ENCODE data around the gene NUBPL.

NUBPL gene

GRCh38 chr14:31590206-31590605 lies 29.0 kb downstream of the NUBPL start:
- no peak for DNase-seq (ENCODE audit: extremely low read depth, insufficient read length)
- Histone ChIP-seq H3K4me3 (replicated peaks; ENCODE audit: low read depth, low read length) (no peak overlapping the region), H3K27me3 (replicated peaks; ENCODE audit: control insufficient read depth, insufficient read depth, low read length) (no peaks in the 10 kb centered on the region), H3K36me3 (ENCODE audit: control insufficient read depth, insufficient read depth, low read length) (no peaks in the 10 kb centered on the region)
- no peak for TF ChIP-seq CTCF (IDR thresholded peaks at IDR 0.05; ENCODE audit: insufficient read depth, low read length, poor library complexity, severe bottlenecking)

DNA sequence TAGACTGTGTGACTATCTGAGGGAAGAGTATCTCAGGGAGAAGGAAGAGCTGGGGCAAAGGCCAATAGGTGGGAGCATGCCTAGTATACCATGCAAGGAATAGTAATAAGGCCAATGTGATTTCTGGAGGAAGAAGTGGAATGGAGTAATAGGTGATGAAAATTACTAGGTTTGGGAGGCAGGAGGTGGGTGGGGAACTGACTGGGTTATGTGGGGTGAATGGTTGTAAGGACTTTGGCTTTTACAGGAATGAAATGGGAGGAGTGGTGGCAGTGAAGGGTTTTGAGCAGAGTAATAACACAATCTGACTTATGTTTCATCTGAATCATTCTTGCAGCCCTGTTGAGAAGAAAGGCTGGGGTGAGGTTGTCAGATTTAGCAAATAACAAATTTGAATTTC lies 30.9 kb downstream of the NUBPL start:
- no peaks in the 10 kb centered on the region for H3K36me3 ChIP-seq (ENCODE audit: control insufficient read depth, insufficient read depth, low read length)
- no peak overlapping the region for H3K4me3 ChIP-seq (replicated peaks; ENCODE audit: low read depth, low read length)
- H3K27me3 ChIP-seq (replicated peaks; ENCODE audit: control insufficient read depth, insufficient read depth, low read length), result no peaks in the 10 kb centered on the region
- no peak for TF ChIP-seq CTCF (IDR thresholded peaks at IDR 0.05; ENCODE audit: insufficient read depth, low read length, poor library complexity, severe bottlenecking)
- no peak for DNase-seq (ENCODE audit: extremely low read depth, insufficient read length)

DNA sequence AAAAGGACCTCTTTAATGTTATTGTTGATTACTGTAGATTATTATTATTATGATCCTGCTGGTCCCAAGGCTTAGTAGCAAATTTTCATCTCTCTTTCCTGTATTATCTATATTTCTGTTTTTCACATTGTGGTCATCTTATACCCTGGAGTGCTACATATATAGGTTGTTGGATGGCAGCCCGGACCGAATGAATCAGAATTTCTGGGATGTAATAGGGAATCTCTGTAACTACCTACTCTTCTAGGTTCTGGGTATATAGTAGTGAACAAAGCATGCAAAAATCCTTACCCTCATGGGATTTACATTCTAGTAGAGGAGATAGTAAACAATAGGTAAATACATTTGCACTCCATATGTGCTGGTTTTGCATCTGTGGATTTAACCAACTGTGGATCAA lies 31.4 kb downstream of the NUBPL start:
- no peak for DNase-seq (ENCODE audit: extremely low read depth, insufficient read length)
- no peaks in the 10 kb centered on the region for H3K36me3 ChIP-seq (ENCODE audit: control insufficient read depth, insufficient read depth, low read length)
- H3K27me3 ChIP-seq (replicated peaks; ENCODE audit: control insufficient read depth, insufficient read depth, low read length), result no peaks in the 10 kb centered on the region
- no peak for TF ChIP-seq CTCF (IDR thresholded peaks at IDR 0.05; ENCODE audit: insufficient read depth, low read length, poor library complexity, severe bottlenecking)
- H3K4me3 ChIP-seq (replicated peaks; ENCODE audit: low read depth, low read length), result no peak overlapping the region

DNA sequence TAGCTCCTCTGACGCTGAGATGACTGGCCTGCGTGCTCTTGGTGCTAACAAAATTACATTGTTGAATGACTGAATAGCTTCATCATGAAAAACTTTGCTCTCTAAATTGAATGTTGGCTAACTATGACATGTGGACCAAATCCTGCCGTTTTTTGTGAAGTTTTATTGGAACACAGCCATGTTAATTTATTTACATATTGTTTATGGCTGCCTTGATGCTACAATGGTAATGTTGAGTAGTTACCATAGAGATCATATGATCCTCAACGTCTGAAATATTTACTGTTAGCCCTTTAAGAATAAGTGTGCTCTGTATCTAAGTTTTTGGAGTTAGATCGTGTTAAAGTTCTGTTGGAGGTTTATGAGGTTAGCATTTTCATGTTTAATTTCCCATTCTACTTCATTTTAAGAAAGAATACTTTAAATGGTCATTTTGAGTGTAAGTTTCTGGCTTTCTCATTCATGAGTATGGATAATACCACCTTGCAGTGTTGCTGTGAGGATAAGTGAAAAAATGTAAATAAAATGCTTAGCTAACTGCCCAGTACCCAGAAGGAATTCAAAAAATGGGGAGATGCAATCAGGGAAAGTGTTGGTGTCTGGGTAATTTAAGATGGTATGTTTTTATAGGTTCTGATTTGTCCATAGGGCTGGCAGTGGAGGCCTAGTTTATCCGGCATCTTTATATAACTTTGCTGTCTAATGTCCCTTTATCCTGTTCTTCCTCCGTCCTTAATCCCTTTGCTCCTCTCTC lies 35.3 kb downstream of the NUBPL start:
- Histone ChIP-seq H3K27me3 (replicated peaks; ENCODE audit: control insufficient read depth, insufficient read depth, low read length) (no peaks in the 10 kb centered on the region), H3K36me3 (ENCODE audit: control insufficient read depth, insufficient read depth, low read length) (no peaks in the 10 kb centered on the region; the same call in 1 of the 2 replicates), H3K4me3 (replicated peaks; ENCODE audit: low read depth, low read length) (no peak overlapping the region)
- TF ChIP-seq CTCF (IDR thresholded peaks at IDR 0.05; ENCODE audit: insufficient read depth, low read length, poor library complexity, severe bottlenecking), result no peak
- DNase-seq (ENCODE audit: extremely low read depth, insufficient read length), result no peak

DNA sequence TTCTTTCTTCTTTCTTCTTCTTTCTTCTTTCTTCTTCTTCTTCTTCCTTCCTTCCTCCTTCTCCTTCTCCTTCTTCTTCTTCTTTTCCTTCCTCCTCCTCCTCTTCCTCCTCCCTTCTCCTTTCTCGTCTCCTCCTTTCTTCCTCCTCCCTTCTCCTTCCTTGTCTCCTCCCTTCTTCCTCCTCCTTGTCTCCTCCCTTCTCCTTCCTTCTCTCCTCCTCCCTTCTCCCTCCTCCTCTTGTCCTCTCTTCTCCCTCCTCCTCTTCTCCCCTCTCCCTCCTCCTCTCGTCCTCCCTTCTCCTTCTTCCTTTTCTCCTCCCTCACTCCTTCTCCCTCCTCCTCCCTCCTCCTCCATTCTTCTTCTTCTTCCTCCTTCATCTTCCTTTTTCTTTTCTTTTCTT lies 44.5 kb downstream of the NUBPL start:
- no peak for TF ChIP-seq CTCF (IDR thresholded peaks at IDR 0.05; ENCODE audit: insufficient read depth, low read length, poor library complexity, severe bottlenecking)
- H3K36me3 ChIP-seq (ENCODE audit: control insufficient read depth, insufficient read depth, low read length), result no peaks in the 10 kb centered on the region
- no peak overlapping the region for H3K4me3 ChIP-seq (replicated peaks; ENCODE audit: low read depth, low read length)
- H3K27me3 ChIP-seq (replicated peaks; ENCODE audit: control insufficient read depth, insufficient read depth, low read length), result no peaks in the 10 kb centered on the region
- DNase-seq (ENCODE audit: extremely low read depth, insufficient read length), result no peak
